ENCODE measurements around the gene KATNAL1.

DNA sequence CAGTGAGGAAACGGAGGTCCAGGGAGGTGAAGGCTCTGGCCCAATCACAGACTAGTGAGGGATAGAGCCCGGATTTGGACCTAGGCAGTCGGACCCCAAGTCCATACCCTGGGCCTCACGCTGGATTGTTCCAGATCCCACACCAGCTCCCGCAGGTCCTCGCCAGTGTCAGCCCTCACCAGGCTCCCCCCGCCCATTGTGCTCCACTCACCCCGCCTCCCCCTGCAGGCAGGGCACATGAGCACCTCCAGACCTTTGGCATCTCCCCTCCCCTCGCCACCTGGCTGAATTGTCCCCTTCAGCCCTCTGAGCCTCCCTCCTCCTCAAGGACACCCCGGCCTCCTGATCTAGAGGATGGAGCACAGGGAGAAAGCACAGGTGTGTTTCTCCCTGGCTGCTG lies 152.4 kb downstream of the KATNAL1 start:
- TF ChIP-seq, protein P1, sequence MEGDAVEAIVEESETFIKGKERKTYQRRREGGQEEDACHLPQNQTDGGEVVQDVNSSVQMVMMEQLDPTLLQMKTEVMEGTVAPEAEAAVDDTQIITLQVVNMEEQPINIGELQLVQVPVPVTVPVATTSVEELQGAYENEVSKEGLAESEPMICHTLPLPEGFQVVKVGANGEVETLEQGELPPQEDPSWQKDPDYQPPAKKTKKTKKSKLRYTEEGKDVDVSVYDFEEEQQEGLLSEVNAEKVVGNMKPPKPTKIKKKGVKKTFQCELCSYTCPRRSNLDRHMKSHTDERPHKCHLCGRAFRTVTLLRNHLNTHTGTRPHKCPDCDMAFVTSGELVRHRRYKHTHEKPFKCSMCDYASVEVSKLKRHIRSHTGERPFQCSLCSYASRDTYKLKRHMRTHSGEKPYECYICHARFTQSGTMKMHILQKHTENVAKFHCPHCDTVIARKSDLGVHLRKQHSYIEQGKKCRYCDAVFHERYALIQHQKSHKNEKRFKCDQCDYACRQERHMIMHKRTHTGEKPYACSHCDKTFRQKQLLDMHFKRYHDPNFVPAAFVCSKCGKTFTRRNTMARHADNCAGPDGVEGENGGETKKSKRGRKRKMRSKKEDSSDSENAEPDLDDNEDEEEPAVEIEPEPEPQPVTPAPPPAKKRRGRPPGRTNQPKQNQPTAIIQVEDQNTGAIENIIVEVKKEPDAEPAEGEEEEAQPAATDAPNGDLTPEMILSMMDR (conservative IDR thresholded peaks at IDR 0.05 in 1 of 2, IDR thresholded peaks at IDR 0.05 in 1 of 2; ENCODE audit: extremely low read depth in 1 of 2, insufficient read depth in 1 of 2, low read depth in 1 of 2, low read length in 2 of 2) = no peak
- no peak for TF ChIP-seq EZH2 (IDR thresholded peaks at IDR 0.05; ENCODE audit: borderline replicate concordance, low read length)

Measured in mammary epithelial cell (primary cell).